ENCODE data around the gene CTBP2. TPM values are rescaled to one million over a fixed set of nuclear protein-coding genes. Genes with fewer than 3 reads are reported as not detected.

Gene CTBP2
- total RNA-seq, 1 experiment from 2014 or later: 212 TPM

DNA sequence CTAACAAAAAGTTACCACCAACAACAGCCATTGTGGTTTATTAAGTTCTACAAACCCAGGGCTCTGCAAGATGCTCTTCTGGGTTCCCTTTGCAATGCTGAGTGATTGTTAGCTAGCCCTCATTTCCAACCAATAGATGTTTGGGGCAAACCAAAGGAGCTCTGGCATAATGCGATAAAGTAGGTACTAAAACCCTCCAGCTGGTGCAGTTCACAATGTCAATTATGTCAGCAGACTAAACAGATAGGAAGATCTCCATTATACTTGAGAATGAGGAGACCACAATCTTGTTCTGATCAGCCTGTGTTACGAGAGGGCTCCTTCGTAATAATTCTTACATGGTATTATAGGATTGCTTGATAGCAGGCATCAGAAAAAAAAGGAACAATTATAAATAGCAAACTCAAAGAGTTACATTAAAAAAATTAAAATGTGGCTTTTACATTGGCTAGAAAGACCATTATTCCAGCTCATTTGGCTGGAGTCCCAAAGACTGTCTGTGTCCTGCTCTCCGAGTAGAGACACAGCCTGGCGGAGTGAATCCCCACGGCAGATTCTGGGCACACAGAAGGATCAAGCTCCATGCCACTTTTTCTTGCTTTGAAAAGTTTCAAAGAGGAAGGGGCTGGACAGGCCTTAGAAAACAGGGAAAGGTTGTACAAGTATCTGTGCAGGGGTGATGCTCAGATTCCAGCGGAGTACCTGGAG is 124.6 kb downstream of the CTBP2 start:
- peaks cover 13% of the 10 kb centered on the region for H3K4me1 ChIP-seq (ENCODE audit: insufficient read depth, low read length)

More for the DNA sequence above, 124.6 kb downstream of the CTBP2 start:
- Histone ChIP-seq H3T11ph (ENCODE audit: low read length) (no peak overlapping the region), H4K8ac (replicated peaks; ENCODE audit: insufficient read length, low read depth, low read length) (no peak overlapping the region), H3K9me3 (ENCODE audit: control insufficient read depth, low read depth, low read length) (no peaks in the 10 kb centered on the region), H3K4ac (ENCODE audit: low read depth, low read length) (no peak overlapping the region), H3K79me1 (ENCODE audit: insufficient read depth, low read depth, low read length, poor library complexity, severe bottlenecking) (peaks cover 13% of the 10 kb centered on the region), H2BK15ac (ENCODE audit: low read depth, low read length) (no peak overlapping the region), H2AK5ac (ENCODE audit: insufficient read length, low read length) (no peak overlapping the region), H3K79me2 (ENCODE audit: insufficient read depth, low read length) (peaks cover 41% of the 10 kb centered on the region; the same call in 1 of the 2 replicates), H3K14ac (ENCODE audit: insufficient read depth, low read length) (no peak overlapping the region), H4K91ac (ENCODE audit: insufficient read length, low read depth, low read length) (no peak overlapping the region), H3K27me3 (ENCODE audit: insufficient read depth, low read length) (no peaks in the 10 kb centered on the region), H3K18ac (ENCODE audit: insufficient read length, low read depth, low read length) (no peak overlapping the region), H3K23ac (ENCODE audit: insufficient read length, low read depth, low read length) (no peak overlapping the region), H3K9ac (ENCODE audit: extremely low read depth, insufficient read length, low read length) (no peak overlapping the region), H2BK20ac (ENCODE audit: low read depth, low read length, poor library complexity, severe bottlenecking) (no peak overlapping the region), H4K5ac (ENCODE audit: insufficient read length, low read depth, low read length) (no peak overlapping the region), H2BK5ac (ENCODE audit: insufficient read length, low read length) (no peak overlapping the region), H3K4me2 (ENCODE audit: insufficient read depth, insufficient read length, low read length) (no peak overlapping the region), H3K56ac (ENCODE audit: insufficient read length, low read depth, low read length) (no peak overlapping the region), H2BK120ac (ENCODE audit: low read depth, low read length, poor library complexity, severe bottlenecking) (no peak overlapping the region), H3K27ac (ENCODE audit: insufficient read length, low read depth, low read length) (no peak overlapping the region), H2BK12ac (ENCODE audit: insufficient read length, low read depth, low read length) (no peak overlapping the region), H2AFZ (ENCODE audit: low read length) (no peak overlapping the region), H4K20me1 (ENCODE audit: control insufficient read depth, insufficient read depth, insufficient read length) (no peaks in the 10 kb centered on the region), H3K23me2 (ENCODE audit: insufficient read length, low read depth, low read length, poor library complexity, severe bottlenecking) (no peaks in the 10 kb centered on the region)
- Mint-ChIP-seq H3K27ac (peak overlapping the region in 2 of 3 experiments; percentile 42 to 49; a peak in 3 of 7 replicates), H3K4me3 (no peak overlapping the region), H3K27me3 (ENCODE audit: low read depth) (no peaks in the 10 kb centered on the region), H3K9me3 (no peaks in the 10 kb centered on the region), H3K36me3 (ENCODE audit: insufficient read depth in 1 of 3, low read depth in 3 of 3) (peaks cover 39 to 79% (median 75%) of the 10 kb centered on the region in 3 experiments; a peak in 6 of 7 replicates), H3K4me1 (peaks cover 66 to 76% of the 10 kb centered on the region in 2 experiments)
- DNase-seq: no peak
- TF ChIP-seq, protein P1, sequence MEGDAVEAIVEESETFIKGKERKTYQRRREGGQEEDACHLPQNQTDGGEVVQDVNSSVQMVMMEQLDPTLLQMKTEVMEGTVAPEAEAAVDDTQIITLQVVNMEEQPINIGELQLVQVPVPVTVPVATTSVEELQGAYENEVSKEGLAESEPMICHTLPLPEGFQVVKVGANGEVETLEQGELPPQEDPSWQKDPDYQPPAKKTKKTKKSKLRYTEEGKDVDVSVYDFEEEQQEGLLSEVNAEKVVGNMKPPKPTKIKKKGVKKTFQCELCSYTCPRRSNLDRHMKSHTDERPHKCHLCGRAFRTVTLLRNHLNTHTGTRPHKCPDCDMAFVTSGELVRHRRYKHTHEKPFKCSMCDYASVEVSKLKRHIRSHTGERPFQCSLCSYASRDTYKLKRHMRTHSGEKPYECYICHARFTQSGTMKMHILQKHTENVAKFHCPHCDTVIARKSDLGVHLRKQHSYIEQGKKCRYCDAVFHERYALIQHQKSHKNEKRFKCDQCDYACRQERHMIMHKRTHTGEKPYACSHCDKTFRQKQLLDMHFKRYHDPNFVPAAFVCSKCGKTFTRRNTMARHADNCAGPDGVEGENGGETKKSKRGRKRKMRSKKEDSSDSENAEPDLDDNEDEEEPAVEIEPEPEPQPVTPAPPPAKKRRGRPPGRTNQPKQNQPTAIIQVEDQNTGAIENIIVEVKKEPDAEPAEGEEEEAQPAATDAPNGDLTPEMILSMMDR (conservative IDR thresholded peaks at IDR 0.05): no peak
- WGBS (ENCODE audit: extremely low coverage, insufficient read length, low lambda C conversion rate): no CpG with 5 or more reads among the region's 7 CpGs
